ENCODE results near the gene HDAC8. TPM values are rescaled to one million over a fixed set of nuclear protein-coding genes. Genes with fewer than 3 reads are reported as not detected.

The HDAC8 gene
- polyA plus RNA-seq, 2 of the 4 experiments (the other 2 are of a cell fraction), result 28.7 to 38.3 TPM

GRCh38 chrX:72532366-72532765 lies 40.3 kb downstream of the HDAC8 start:
- H3K4me2 ChIP-seq, result no peak overlapping the region
- H3K9me3 ChIP-seq, result no peaks in the 10 kb centered on the region
- H3K27ac ChIP-seq, result no peak overlapping the region
- ChIA-PET CTCF (interaction anchor here (0.9 kb wide), 1 partner anchor 14 kb away, joined by 3 read pairs; no protein-coding TSS in a partner anchor), POLR2A (no interaction called here)
- no peak overlapping the region for H3K4me3 ChIP-seq
- DNase-seq (ENCODE audit: low read depth in 1 of 2, low spot score in 1 of 2) (no peak), ATAC-seq (no peak), FAIRE-seq (peak; percentile 85)
- TF ChIP-seq JUN (IDR thresholded peaks at IDR 0.05), result no peak
- TF ChIP-seq PBX3 (IDR thresholded peaks at IDR 0.05), result no peak
- no peak for TF ChIP-seq RARB (CRISPR knock-in tag; IDR thresholded peaks at IDR 0.05)
- TF ChIP-seq ZNF302 (CRISPR knock-in tag; IDR thresholded peaks at IDR 0.05), result no peak
- TF ChIP-seq CBX2 (IDR thresholded peaks at IDR 0.05; ENCODE audit: borderline replicate concordance, low read depth), result no peak
- no peak for TF ChIP-seq SREBF2 (IDR thresholded peaks at IDR 0.05)
- TF ChIP-seq PHF8 (IDR thresholded peaks at IDR 0.05; ENCODE audit: borderline replicate concordance, low read depth), result no peak
- TF ChIP-seq HOXB13 (CRISPR knock-in tag; IDR thresholded peaks at IDR 0.05; ENCODE audit: low read depth), result no peak
- TF ChIP-seq CEBPB (IDR thresholded peaks at IDR 0.05), result no peak
- TF ChIP-seq MAZ (IDR thresholded peaks at IDR 0.05; ENCODE audit: borderline replicate concordance, low read depth, low read length), result no peak
- no peak for TF ChIP-seq HOXA7 (CRISPR knock-in tag; IDR thresholded peaks at IDR 0.05)
- no peak for TF ChIP-seq TFCP2L1 (CRISPR knock-in tag; IDR thresholded peaks at IDR 0.05)
- no peak for TF ChIP-seq FOXS1 (CRISPR knock-in tag; IDR thresholded peaks at IDR 0.05)
- TF ChIP-seq ESRRA (IDR thresholded peaks at IDR 0.05; ENCODE audit: borderline replicate concordance, low read length), result no peak
- TF ChIP-seq CBX8 (IDR thresholded peaks at IDR 0.05), result no peak
- no peak for TF ChIP-seq CHD2 (IDR thresholded peaks at IDR 0.05; ENCODE audit: low read length, partially characterized antibody)
- no peak for TF ChIP-seq TP53 (CRISPR knock-in tag; IDR thresholded peaks at IDR 0.05)
- TF ChIP-seq, protein P1, sequence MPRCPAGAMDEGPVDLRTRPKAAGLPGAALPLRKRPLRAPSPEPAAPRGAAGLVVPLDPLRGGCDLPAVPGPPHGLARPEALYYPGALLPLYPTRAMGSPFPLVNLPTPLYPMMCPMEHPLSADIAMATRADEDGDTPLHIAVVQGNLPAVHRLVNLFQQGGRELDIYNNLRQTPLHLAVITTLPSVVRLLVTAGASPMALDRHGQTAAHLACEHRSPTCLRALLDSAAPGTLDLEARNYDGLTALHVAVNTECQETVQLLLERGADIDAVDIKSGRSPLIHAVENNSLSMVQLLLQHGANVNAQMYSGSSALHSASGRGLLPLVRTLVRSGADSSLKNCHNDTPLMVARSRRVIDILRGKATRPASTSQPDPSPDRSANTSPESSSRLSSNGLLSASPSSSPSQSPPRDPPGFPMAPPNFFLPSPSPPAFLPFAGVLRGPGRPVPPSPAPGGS (IDR thresholded peaks at IDR 0.05), result no peak
- no peak for TF ChIP-seq NPAS2 (CRISPR knock-in tag; IDR thresholded peaks at IDR 0.05; ENCODE audit: borderline replicate concordance)
- TF ChIP-seq SMC3 (IDR thresholded peaks at IDR 0.05), result no peak
- no peaks in the 10 kb centered on the region for H3K4me1 ChIP-seq
- WGBS (ENCODE audit: missing lambda C conversion rate), result 96% methylated on average over 3 of the region's 3 CpGs

GRCh38 chrX:72526534-72527508 lies 45.8 kb downstream of the HDAC8 start:
- WGBS (ENCODE audit: missing lambda C conversion rate), result 76% methylated on average over 6 of the region's 6 CpGs
- ChIA-PET POLR2A (no interaction called here), CTCF (no interaction called here)
- H3K4me1 ChIP-seq, result no peaks in the 10 kb centered on the region
- TF ChIP-seq RAD21 (conservative IDR thresholded peaks at IDR 0.05 in 1 of 2, IDR thresholded peaks at IDR 0.05 in 1 of 2) (no peak), NR3C1 (IDR thresholded peaks at IDR 0.05) (no peak), CHD2 (IDR thresholded peaks at IDR 0.05; ENCODE audit: low read length, partially characterized antibody) (no peak), POLR2AphosphoS2 (conservative IDR thresholded peaks at IDR 0.05; ENCODE audit: low read length) (no peak), KDM1A (IDR thresholded peaks at IDR 0.05; ENCODE audit: low read depth) (no peak), EHMT2 (IDR thresholded peaks at IDR 0.05; ENCODE audit: low read depth) (no peak), MAZ (IDR thresholded peaks at IDR 0.05; ENCODE audit: borderline replicate concordance, low read depth, low read length) (no peak), ESRRA (IDR thresholded peaks at IDR 0.05; ENCODE audit: borderline replicate concordance, low read length) (no peak), CHD4 (IDR thresholded peaks at IDR 0.05; ENCODE audit: borderline replicate concordance) (no peak), RCOR1 (IDR thresholded peaks at IDR 0.05; ENCODE audit: low read depth, low read length) (no peak), MAX (IDR thresholded peaks at IDR 0.05) (no peak), JUN (IDR thresholded peaks at IDR 0.05) (no peak), MYC (IDR thresholded peaks at IDR 0.05; ENCODE audit: borderline replicate concordance, low read length) (no peak)
- H3K9me3 ChIP-seq, result no peaks in the 10 kb centered on the region
- H3K4me3 ChIP-seq, result no peak overlapping the region
- H3K27ac ChIP-seq, result no peak overlapping the region
- no peak for FAIRE-seq
- DNase-seq (ENCODE audit: low read depth in 1 of 2, low spot score in 1 of 2), result no peak
- no peak overlapping the region for H3K4me2 ChIP-seq
- no peak for ATAC-seq

All from A549 (cell line).